GM12801 (cell line): Measurements from ENCODE around the gene INPP5A.

Experiments
- TF ChIP-seq, protein P1 (sequence below): IDR thresholded peaks from one replicate; pipeline ENCODE4 v1.5.1; 2011; ENCODE audit warnings: control low read depth; ENCODE audit not compliant: insufficient read length; ENCODE audit errors: extremely low read depth

Gene INPP5A

DNA sequence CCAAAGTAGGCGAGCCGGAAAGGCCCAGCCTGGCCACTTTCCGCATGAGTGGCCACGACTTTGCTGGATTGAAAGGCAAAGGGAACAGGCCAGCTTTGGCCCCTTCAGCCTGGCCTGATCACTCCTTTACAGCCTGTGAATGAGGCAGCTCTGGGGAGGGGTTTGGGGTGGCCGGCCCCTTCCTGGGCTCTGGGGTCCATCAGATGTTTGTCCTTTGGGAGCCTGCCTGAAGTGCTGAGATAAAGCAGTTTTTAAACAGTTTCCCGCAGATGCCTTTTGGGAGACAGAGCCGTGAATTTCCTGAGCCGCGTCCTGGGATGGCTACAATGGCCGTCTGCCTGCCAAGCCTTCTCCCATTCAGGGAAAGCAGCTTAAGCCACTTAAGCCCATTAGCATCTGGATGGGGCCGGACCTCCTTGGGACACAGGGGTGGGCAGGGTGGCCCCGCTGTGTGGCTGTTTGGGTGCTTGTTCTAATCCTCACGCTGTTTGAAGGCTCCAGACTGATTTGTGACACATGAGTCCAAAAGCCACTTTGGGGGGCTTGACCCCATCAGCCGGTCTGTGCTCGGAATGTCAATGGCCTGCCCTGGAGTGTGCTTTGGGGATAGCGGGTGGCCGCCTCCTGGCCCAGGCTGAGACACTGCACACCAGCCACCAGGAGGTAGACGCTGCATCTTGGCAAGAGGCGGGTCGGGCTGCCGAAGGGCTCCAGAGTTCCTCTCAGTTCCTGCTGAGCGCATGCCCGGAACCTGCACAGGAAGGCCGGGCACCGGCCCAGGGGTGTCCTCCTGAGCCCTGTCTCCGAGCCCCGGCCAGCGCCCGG, 209.4 kb downstream of the INPP5A start:
- TF ChIP-seq, protein P1, sequence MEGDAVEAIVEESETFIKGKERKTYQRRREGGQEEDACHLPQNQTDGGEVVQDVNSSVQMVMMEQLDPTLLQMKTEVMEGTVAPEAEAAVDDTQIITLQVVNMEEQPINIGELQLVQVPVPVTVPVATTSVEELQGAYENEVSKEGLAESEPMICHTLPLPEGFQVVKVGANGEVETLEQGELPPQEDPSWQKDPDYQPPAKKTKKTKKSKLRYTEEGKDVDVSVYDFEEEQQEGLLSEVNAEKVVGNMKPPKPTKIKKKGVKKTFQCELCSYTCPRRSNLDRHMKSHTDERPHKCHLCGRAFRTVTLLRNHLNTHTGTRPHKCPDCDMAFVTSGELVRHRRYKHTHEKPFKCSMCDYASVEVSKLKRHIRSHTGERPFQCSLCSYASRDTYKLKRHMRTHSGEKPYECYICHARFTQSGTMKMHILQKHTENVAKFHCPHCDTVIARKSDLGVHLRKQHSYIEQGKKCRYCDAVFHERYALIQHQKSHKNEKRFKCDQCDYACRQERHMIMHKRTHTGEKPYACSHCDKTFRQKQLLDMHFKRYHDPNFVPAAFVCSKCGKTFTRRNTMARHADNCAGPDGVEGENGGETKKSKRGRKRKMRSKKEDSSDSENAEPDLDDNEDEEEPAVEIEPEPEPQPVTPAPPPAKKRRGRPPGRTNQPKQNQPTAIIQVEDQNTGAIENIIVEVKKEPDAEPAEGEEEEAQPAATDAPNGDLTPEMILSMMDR: no peak

DNA sequence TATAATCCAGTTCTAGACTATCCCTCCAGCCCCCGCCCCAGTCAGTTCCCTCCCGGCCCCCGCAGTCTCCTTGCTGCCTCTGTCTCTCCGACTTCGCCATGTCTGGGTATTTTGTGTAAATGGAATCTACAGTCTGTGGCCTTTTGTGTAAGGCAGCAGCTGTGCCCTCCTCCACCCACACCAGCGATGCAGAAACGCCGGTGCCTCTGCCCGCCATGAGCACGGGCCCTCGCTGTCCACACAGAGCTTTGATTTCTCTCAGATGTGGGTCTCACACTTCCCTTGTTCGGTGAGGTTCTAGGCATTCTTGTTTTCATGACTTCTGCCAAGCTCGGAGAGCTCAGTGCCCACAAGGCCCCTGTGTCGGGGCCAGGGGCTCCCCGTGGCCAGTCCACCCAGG, 210.5 kb downstream of the INPP5A start:
- TF ChIP-seq, protein P1: no peak

DNA sequence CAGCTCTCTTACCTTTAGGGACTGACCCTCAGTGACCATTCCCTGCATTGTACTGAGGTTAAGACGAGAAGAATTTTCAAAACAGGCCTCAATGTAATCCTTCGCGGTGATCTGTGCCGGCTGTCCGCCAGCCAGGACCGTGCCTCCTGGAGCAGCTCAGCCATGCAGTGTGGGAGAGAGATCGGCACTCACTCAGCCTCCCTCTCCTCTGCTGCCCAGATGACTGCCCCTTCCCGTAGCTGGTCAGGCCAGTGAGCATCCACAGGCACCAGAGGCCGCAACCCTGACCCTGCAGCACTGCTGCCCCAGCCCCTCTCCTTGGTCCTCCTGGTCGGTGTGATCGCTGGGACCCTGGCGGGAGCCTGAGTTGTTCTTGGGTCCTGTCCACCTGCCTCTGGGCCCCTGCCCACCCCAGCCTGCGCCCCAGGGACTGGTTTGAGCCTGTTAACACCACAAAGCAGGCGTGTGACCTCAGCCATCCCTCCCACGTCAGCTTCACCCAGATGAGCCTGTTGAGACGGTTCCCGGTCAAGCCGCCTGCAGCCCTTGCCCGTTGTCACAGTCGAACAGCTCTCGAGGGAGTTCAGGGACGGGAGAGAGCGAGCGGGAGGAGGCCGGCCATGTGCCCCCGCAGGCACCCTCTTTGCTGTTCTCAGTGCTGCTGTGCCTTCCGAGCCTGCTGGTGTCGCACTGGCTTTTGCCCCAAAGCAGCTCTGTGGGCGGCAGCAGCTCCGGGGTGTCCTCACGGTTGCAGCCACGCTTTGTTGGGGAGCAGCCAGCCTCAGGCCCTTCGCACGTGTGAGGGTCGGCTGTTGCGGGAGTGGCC, 211.2 kb downstream of the INPP5A start:
- TF ChIP-seq, protein P1: no peak

DNA sequence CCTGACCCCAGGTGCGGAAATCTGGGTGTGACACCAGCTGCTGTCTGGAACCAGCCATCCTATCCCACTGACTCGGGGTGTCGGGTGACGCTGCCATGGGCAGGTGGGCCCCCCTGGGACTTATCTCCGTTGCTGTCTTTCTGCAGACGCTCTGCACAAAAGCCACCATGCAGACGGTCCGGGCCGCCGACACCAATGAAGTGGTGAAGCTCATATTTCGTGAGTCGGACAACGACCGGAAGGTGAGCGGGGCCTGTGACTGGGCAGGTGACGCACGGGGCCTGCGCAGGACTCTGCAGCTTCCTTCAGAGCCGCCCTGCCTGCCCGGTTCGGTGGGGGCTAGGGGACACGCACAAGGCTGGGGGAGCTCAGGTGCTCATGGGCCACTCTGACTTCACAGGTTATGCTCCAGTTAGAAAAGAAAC, 211.8 kb downstream of the INPP5A start:
- TF ChIP-seq, protein P1: no peak

DNA sequence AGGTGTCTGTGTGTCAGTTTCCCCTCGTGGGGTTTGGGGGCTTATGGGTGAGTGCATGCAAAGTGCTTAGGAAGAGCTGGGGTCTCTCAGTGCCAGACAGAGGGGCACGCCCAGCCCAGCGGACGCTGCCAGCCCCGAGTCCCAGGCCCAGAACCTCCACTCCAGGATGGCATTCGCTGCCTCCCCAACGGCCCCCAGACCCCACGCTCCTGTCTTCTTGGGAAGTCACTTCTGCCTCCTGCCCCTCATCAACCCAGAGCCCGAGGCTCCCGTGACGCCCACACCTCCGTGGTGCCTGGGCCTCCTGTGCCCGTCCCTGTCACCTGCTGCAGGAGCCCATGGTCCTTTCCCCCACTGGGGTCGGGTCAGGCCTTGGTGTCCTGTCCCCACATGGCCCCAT, 213.3 kb downstream of the INPP5A start:
- TF ChIP-seq, protein P1: no peak

DNA sequence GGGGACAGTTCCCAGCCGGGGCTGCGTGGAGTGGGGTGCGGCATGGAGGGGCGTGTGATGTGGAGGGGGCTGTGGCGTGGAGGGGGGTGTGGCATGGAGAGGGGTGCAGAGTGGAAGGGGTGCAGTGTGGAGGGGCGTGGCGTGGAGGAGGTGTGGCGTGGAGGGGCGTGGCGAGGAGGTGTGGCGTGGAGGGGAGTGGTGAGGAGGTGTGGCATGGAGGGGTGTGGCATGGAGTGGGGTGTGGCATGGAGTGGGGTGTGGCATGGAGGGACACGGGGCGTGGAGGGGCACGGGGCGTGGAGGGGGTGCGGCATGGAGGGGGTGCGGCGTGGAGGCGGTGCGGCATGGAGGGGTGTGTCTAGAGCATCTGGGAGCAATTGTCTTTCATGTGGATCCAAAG, 214.8 kb downstream of the INPP5A start:
- TF ChIP-seq, protein P1: no peak

DNA sequence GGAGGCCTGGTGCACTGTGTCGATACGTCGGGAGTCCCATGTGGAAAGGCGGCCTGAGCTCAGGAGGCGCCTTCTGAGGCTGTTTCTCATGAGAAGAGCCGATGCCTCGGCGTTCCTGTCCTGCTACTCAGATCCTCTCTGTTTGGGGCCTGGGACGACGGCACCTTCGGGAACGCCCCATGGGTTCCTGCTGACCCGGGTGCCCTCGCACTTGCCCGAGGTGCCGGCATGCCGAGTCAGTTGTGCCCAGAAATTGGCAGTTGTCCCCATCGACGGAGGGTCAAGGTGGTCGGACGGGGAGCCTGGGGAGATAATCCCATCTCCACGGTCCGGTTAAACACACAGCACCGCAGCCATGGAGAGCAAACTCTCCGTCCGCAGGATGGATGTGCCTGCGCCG, 215.4 kb downstream of the INPP5A start:
- TF ChIP-seq, protein P1: no peak
